COLO829 (cell line): ENCODE measurements around the gene PTH1R.

Source experiments
- DNase-seq: peaks from one replicate; pipeline ENCODE4 v3.0.0; 2012; ENCODE audit warnings: low spot score

PTH1R gene

DNA sequence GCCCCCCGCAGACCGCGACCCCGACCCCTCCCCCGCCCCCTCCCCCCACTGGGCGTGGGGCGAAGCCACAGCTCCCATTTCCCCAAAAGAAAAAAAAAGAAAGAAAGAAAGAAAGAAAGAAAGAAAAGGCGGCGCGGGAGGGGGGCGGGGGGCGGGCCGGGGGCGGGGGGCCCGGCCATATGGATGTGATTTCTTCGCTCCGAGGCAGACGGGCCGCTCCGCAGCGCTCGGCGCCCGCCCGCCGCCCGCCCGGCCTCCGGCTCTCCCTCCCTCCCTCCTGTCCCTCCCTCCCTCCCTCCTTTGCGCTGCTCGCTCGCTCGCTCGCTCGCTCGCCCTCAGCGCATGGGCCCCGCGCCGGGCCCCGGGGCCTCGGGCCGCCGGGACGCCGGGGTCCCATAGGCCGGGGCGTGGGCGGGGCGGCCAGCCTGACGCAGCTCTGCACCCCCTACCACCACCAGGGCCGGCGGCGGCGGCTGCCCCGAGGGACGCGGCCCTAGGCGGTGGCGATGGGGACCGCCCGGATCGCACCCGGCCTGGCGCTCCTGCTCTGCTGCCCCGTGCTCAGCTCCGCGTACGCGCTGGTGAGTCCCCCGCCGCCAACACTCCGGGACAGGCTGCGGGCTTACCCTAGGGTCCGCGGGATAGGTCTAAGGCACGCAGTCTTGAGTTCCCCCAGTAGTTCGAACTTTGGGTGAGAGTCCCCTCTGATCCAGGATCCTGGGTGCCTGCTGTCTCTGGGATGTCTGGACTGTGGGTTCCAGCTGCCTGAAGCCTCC is 5.7 kb downstream of the PTH1R start:
- DNase-seq: no peak

DNA sequence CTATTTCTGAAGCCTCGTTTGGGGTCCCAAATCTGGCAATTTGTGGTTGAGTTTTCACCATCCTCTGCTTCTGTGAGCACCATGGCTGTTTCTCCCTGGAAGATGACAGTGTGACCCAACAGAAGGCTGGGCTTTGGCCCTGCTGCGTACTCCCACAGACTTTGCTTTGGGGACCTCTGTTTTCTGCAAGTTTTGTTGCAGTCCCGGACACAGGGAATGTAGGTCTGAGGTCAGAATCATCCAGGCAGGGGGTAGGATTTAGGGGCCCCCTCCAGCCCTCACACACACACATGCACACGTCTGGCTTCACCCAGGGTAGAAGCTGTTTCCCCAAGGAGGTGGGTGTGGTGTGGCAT is 6.3 kb downstream of the PTH1R start:
- DNase-seq: no peak

DNA sequence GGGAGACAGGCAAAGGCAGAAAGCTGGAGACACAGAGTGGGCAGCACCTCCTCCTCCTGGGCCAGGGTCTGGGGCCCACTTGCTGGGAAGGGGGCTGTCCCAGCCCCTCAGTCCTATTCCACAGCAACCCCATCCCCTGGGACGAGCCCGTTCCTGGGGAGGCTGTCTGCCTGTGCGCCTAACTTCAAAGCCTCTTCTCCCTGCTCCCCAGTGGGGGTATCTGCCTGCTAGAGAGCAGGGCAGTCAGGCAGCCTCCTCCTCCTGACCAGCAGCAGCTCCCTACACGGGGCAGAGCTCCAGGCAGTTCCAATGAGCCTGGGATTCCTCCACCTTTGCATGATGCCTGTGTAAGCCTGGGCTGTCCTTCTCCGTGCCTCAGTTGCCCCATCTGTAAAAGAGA is 6.9 kb downstream of the PTH1R start:
- no peak for DNase-seq

DNA sequence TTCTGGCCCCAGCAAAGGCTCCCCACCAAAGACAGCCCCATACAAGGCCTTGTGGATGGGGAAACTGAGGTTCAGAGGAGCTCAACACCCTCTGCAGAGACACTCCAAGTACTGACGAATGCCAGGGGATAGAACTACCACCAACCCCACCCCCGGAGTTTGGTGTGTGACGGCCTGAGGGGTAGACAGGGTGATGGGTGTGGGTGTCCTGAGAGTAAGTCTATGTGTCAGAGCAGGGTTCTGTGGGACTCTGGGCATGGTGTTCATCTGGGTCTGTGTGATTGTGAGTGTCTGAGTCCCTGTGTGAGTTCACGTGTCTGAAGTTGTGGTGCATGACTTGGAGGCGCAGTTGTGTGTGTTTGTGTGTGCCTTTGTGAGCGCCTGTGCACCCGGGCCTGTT is 7.4 kb downstream of the PTH1R start:
- DNase-seq: no peak

DNA sequence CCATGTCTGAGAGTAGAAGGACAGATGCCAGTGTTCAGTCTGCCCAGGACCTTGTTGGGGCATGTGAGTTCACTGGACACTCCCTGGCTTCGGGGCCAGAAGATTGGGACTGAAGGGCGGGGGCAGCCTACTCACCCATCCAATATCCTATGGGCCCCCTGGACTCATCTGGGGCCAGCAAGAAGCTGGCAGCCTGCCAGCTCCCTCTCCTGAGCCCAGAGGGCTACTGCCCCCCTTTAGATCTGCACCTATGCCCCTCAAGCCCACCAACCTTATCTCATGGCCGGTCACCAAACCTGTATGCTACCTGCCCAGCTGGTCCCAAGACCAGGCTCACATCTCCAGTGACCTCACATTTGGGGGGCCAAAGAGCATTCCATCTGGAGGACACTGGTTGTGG is 8.1 kb downstream of the PTH1R start:
- no peak for DNase-seq

DNA sequence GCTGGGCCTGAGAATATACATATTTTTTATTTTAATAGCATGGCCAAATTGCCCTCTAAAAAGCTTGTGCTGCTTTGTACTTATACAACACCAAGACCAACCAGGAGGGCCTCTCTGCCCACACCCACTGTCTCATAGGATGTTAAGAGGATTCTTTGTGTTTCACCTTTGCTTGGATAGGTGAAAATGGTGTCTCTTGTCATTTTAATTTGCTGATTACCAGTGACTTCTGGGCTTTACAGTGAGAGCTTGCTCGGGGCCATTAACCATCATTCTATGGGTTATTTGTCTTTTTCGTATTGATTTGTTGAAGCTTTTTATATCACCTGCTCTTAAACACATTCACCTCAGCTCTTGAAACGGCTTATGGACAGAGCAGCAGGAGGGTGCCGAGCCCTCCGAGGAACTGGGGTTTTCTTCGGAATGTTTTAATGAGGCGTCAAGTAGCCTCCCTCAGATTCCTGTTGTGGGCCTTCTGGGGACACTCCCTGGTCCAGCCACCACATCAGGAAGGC is 10.5 kb downstream of the PTH1R start:
- DNase-seq: no peak

DNA sequence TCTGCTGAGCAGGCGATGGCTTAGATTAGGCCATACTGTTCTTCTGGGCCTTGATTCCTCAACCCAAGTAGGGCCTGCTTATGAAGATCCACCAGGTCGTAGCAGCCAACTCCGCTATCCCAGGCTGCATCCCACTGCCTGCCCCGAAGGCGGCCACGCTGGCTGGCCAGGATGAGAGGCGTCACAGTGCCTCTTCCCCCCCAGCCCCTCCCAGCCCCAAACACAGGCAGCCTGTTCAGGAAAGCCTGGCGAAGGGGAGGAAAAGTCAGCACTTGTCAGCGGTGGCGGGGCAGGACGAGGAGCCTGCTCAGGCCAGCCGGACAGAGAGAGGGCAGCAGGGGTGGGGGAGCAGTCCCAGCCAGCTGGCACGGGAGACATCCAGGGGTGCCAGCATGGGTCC is 11.2 kb downstream of the PTH1R start:
- no peak for DNase-seq

DNA sequence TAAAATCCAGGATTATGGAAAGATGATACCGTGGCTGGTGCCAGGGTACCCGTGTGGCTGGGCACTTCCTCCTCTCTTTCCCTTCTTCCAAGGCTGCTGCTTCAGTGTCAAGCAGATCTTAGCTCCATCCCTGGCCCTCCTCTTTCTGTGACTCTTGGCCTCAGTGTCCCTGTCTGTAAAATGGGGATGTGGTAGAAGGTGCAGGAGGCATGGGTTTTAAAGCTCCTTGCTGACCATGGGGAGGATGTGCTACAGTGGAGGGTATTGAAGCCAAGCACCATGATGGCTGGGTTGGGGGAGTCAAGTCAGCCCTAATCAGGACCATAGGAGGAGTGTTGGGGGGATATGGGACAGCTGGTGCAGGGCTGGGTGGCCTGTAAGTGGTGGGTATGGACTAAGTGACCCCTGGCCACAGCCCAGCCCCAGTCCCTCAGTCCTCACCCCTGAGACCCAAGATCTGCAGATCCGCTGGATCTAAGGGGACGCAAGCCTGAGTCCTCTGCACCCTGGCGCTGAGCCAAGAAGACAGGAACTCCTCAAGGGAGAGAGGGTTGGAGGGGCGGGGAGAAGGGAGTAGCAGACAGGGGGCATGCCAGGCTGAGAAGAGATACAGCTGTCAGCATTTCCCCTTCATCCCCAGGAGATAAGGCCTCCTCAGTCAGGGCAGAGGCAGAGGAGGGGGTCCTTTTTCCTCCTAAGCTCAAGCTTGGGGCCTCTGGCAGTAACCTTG is 12.0 kb downstream of the PTH1R start:
- DNase-seq: no peak

DNA sequence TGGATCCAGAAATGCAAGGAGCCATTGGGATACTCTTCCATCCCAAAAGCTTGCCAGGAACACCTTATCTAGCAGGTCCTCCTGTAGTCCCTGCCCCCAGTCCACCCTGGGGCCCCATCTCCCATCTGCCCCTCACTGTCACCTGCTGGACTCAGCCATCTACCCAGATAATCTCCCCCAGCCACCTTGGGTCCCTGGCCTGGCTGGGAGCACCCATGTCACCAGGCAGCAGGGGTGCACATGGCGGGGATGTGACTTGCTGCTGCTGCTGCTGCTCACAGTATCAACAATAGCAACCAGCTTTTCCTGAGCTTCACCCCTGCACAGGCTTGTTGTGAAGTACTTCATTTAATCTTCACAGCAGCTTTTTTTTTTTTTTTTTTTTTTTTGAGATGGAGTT is 12.6 kb downstream of the PTH1R start:
- no peak for DNase-seq

DNA sequence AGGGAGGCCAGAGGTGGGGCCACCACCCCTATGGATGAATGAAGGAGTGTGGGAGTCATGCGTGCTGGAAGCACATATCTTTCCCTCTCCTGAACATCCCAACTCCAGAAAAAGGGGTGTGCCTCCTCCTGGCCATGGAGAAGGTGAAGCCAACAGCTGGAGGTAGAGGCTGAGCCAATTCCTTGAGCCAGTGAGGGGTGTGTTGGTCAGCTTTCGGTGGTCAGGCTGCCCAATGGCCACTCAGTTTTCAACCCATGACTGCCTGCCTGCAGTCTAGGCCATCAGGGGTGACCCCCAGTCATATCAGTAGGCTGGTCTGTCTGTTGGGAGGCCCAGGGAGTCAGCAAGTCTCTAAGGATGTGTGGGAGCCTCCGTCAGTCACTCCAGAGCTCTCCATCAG is 13.6 kb downstream of the PTH1R start:
- DNase-seq: no peak

DNA sequence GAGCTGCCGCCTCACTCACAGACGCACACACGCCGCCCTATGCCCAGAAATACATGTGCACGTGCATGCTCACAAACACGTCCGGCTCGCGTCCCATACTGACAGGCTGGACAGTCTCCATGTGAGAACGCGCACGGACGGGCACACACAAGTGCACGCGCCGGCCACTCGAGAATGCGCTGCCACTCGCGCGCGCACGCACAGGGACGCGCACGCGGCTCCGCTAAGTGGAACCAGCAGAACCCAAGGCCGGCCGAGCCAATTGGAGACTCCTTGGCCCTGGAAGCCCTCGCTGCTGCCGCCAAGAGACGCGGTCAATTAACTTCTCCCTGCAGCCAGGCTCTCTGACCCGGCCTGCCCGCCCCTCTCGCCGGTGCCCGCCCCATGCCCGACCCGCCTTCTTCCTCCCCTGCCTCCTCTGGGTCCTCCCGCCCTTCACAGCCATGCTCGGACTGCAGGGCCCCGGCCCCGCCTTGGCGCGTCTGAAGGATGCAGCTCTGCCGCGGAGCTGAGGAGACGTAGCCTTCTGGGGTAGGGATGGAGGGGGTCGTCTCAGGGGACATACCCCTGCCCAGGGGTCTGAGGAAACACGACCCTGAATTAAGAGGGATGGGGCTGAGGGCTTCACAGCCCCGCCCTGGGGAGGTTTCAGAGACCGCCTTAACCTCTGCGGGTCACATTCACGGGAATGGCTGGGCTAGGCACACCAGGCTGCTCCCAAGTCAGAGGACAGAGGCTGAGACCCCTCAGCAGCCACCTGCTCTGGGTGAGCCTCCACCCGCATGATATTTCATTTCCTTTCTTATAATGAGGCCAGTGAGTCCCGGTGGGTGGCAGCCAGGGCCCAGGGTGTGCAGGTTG is 15.0 kb downstream of the PTH1R start:
- peak; percentile 88 for DNase-seq

DNA sequence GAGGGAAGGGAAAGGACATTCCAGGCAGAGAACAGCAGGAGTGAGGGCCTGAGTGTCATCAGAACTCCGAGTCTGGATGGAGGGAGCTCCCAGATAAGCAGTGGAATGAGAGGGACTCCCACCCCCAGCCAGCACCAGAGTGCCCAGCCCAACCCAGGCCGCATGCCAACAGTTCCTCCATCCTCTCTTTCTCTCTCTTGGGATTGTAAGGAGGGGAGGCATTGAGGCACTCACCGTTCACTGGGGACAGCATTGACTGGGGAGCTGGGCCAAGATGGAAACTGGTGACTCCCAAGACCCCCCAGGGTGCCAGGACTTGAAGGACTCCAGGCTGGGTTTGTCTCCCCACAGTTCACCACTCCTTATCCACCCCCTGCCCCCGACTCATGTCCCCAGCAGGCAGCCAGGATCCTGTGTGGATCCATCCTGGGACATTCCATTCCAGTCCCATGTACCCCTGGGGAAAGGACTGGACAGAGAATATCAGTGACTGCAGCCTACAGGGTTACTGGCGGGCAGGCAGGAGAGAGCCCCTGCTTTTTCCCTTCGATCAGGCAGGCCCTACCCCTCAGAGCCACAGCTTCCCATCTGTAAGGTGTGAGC is 15.7 kb downstream of the PTH1R start:
- DNase-seq: no peak

DNA sequence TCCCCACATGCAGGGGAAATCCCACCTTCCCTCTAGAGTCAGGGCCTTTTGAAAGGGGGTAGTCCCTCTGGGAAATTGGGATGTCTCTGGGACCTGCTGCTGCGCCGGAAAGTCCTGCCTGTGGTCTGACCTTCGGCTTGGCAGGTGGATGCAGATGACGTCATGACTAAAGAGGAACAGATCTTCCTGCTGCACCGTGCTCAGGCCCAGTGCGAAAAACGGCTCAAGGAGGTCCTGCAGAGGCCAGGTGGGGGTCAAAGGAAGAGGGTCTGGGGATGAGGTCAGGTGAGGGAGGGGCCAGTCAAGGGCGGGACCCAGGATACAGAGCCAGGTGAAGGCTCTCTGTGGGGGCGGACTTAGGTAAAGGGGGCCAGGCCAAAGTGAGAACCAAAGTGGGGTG is 16.2 kb downstream of the PTH1R start:
- DNase-seq: no peak

DNA sequence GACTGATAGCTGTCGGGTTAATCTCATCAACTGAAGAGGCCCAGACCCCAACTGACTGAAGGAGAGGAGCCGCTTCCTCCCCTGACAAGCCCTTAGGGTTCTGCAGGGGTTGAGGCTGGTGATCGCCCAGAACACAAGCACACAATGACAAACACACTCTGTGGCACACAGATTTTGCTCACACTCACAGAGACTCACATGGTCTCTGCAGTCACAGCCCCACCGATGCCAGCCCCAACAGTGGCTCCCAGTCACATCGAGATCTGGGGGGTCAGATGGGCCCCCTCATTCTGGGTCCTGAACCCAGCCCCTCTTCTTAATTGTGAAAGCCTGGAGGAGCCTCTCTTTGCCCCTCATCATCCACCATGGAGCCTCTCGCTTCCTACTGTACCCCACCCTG is 16.7 kb downstream of the PTH1R start:
- DNase-seq: no peak

DNA sequence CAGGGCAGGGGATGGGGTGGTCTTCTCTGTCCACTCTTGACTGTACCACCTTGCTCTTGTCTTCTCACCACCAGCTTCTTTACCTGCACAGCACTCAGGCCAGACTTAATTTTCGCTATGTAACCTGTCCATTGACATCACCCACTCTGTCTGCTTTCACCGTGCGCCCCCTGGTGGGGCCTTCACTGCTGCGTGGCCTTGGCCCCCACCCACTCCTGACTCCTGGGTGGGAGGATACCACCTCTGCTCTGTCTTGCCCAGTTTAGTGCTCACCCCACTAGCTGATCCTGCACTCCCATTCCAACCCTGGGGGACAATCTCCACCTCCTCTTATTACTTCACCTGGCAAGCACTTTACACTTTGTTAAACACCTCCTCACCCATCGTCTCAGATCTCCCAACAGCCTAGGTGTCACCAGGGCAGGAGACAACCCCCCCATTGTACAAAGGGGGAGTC is 17.7 kb downstream of the PTH1R start:
- peak; percentile 56 for DNase-seq

DNA sequence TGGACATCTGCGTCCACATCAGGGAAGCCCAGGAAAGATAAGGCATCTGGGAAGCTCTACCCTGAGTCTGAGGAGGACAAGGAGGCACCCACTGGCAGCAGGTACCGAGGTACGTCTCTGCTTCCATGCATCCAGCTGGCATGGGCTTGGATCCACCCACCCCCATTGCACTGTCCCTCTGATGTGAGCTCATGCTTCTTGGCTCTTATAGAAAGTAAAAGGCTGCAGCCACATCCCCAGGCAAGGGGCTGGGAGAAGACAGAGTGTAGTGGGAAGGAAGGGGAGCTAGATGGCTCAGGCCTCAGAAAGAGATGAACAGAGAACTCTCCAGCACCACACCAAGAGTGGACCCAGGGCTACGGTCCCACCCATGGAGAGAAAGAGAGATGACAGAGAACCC is 18.2 kb downstream of the PTH1R start:
- no peak for DNase-seq

DNA sequence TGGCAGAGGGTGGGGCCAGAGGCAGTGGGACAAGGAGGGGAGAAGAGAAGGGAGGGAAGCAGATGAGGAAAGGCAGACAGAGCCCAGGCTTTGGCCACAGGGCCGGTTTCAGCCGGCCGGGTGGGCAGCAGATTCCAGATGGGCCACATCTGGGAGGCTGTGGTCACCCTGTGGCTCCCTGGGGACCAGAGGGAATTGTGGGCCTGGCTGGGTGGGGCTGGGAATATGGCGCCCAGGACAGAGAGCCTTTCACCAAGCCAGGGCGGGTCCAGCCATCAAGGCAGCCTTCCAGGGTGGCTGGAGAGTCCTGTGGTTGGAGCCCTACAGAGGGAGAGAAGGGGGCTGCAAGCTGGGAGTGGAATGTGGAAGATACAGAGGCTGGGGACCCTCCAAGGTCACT is 18.9 kb downstream of the PTH1R start:
- no peak for DNase-seq

DNA sequence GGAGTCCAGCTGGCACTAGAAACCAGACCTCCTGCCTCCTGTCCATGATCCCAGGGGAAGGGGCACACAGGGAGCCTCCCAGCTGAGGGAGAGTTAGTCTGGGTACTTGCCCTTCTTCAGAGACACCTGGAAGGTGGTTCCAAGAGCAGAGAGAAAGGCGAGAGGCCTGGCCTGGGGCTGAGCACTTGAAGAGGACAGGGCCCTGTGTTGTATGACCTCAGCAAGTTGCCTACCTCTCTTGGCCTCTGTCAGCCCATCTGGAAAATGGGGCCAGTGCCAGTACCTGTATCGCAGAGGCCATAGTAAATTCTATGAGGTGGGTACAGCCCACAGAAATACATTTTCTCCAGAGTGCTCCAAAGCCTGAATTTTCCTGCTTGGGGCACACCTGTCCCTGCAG is 19.5 kb downstream of the PTH1R start:
- no peak for DNase-seq

DNA sequence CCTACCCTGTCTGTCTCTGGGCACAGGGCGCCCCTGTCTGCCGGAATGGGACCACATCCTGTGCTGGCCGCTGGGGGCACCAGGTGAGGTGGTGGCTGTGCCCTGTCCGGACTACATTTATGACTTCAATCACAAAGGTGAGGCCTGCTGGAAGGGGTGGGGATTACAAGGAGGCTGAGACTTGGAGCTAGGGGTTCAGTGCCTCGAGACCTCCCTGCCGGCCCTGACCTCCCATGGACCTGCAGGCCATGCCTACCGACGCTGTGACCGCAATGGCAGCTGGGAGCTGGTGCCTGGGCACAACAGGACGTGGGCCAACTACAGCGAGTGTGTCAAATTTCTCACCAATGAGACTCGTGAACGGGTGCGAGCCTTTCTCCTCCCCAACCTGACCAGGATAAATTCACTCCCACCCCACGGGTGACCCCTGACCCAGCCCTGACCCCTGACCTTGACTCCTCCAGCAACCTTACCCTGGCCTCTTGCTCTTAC is 20.4 kb downstream of the PTH1R start:
- no peak for DNase-seq

DNA sequence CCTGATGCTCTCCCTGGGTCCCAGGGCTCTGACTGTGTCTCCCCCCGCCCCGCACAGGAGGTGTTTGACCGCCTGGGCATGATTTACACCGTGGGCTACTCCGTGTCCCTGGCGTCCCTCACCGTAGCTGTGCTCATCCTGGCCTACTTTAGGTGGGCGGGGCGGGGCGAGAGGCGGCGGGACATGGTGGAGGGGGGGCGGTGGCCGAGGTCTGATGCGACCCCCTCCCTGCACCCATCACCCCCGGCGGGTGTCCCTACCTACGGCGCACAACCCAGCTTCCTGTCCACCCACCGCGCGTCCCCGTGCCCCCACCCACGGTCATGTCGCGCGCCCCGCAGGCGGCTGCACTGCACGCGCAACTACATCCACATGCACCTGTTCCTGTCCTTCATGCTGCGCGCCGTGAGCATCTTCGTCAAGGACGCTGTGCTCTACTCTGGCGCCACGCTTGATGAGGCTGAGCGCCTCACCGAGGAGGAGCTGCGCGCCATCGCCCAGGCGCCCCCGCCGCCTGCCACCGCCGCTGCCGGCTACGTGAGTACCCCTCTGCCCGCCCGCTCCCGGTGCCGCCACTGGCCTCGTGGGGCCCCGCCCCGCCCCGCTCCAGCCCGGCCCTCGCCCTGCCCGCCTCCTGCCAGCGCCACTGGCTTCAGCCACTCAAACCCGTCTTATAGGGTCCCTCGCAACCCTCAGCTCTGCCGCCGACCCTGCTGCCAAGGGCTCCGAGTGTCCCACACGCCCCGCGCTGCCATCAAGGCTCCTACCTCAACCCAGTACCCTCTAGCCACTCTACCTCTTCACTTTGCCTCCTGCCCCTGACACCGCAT is 21.0 kb downstream of the PTH1R start:
- no peak for DNase-seq
